A549 (cell line): Measurements from ENCODE around the gene MYH14. TPM values are rescaled to one million over a fixed set of nuclear protein-coding genes. Genes with fewer than 3 reads are reported as not detected.

Experiments used
- ATAC-seq, 2 experiments: fragments of 200-7000 bp in 1 of 2; fragments of >200 bp in 1 of 2; cut with Nextera tagmentation in 1 of 2; cut with Tn5 transposase in 1 of 2; 3 replicates each; pipeline versions ENCODE4 v1.8.0 to v1.9.1; 2018 to 2020; ENCODE audit warnings: mild to moderate bottlenecking in 1 of 2, moderate library complexity in 1 of 2
- CTCF ChIA-PET: fragments of 300-600 bp; sonication (Branson Sonifier 250); formaldehyde crosslinking; extraction: SDS; loops from one replicate; lab custom pipeline; 2021; ENCODE audit warnings: antibody characterized with exemption, inconsistent platforms; lab: Yijun Ruan, JAX
- POLR2A ChIA-PET: fragments of 350-600 bp; formaldehyde crosslinking; extraction: SDS; loops from one replicate; lab custom pipeline; 2021; ENCODE audit warnings: antibody characterized with exemption, inconsistent platforms; lab: Yijun Ruan, JAX
- DNase-seq, 2 experiments: peaks; one replicate each; pipeline versions ENCODE4 v3.0.0 to v3.0.0-alpha.2; 2011 to 2016; ENCODE audit warnings: low read depth in 1 of 2, low spot score in 1 of 2
- FAIRE-seq: peaks from 2 replicates; lab custom pipeline; 2011; peaks lifted over from hg19 to GRCh38; lab: Jason Lieb, UNC
- H3K27ac ChIP-seq, 2 experiments: fragments of >200 bp; sonication (Bioruptor Twin); formaldehyde crosslinking; 3 replicates each; pipeline ENCODE4 v1.5.1; 2016 to 2017
- H3K4me1 ChIP-seq: fragments of >200 bp; sonication (Bioruptor Twin); formaldehyde crosslinking; 3 replicates; pipeline ENCODE4 v1.6.1; 2016
- H3K4me2 ChIP-seq: fragments of >200 bp; sonication (Bioruptor Twin); formaldehyde crosslinking; 3 replicates; pipeline ENCODE4 v1.6.1; 2016
- H3K4me3 ChIP-seq: fragments of >200 bp; sonication (Bioruptor Twin); formaldehyde crosslinking; 3 replicates; pipeline ENCODE4 v1.5.1; 2016
- H3K9me3 ChIP-seq: fragments of >200 bp; sonication (Bioruptor Twin); formaldehyde crosslinking; 3 replicates; pipeline ENCODE4 v1.6.1; 2016
- BCL3 ChIP-seq: fragments of >200 bp; sonication (Bioruptor Twin); formaldehyde crosslinking; IDR thresholded peaks from 3 replicates; pipeline ENCODE4 v1.6.1; 2016
- CBX2 ChIP-seq: fragments of 200-600 bp; sonication (generic); IDR thresholded peaks from 2 replicates; pipeline ENCODE4 v1.6.1; 2016; ENCODE audit warnings: low read depth, mild to moderate bottlenecking, borderline replicate concordance
- CBX8 ChIP-seq: fragments of 200-600 bp; sonication (generic); IDR thresholded peaks from 2 replicates; pipeline ENCODE4 v1.6.1; 2016
- CHD4 ChIP-seq: fragments of 200-600 bp; sonication (generic); IDR thresholded peaks from 2 replicates; pipeline ENCODE4 v1.6.1; 2016; ENCODE audit warnings: antibody characterized with exemption, mild to moderate bottlenecking, borderline replicate concordance
- EHF ChIP-seq: fragments of 250-450 bp; sonication (Bioruptor Pico); IDR thresholded peaks from 2 replicates; pipeline ENCODE4 v1.5.0; 2020; ENCODE audit warnings: mild to moderate bottlenecking
- EP300 ChIP-seq, 2 experiments: fragments of >200 bp; sonication (Bioruptor Twin); formaldehyde crosslinking; IDR thresholded peaks; 2 replicates in 1 of 2; 3 replicates in 1 of 2; pipeline ENCODE4 v1.6.1; 2016 to 2017
- FOXS1 ChIP-seq: fragments of 250-450 bp; sonication (Bioruptor Pico); IDR thresholded peaks from 2 replicates; pipeline ENCODE4 v1.5.0; 2020; ENCODE audit warnings: mild to moderate bottlenecking, moderate library complexity
- HEYL ChIP-seq: fragments of 250-450 bp; sonication (Bioruptor Pico); IDR thresholded peaks from 2 replicates; pipeline ENCODE4 v1.8.0; 2021; ENCODE audit warnings: mild to moderate bottlenecking, moderate library complexity
- HOXB13 ChIP-seq: fragments of 250-450 bp; sonication (Bioruptor Pico); IDR thresholded peaks from 2 replicates; pipeline ENCODE4 v1.5.0; 2020; ENCODE audit warnings: low read depth, mild to moderate bottlenecking, moderate library complexity
- HOXB5 ChIP-seq: fragments of 250-450 bp; sonication (Bioruptor Pico); IDR thresholded peaks from 2 replicates; pipeline ENCODE4 v1.5.0; 2020; ENCODE audit warnings: mild to moderate bottlenecking, moderate library complexity
- KDM5A ChIP-seq: fragments of 200-600 bp; sonication (generic); IDR thresholded peaks from 2 replicates; pipeline ENCODE4 v1.6.1; 2016; ENCODE audit warnings: antibody characterized with exemption, mild to moderate bottlenecking
- MAFK ChIP-seq: fragments of 450-650 bp; IDR thresholded peaks from 2 replicates; pipeline ENCODE4 v1.6.1; 2014; ENCODE audit not compliant: partially characterized antibody
- NPAS2 ChIP-seq: fragments of 250-450 bp; sonication (Bioruptor Pico); IDR thresholded peaks from 2 replicates; pipeline ENCODE4 v1.8.0; 2022; ENCODE audit warnings: mild to moderate bottlenecking, moderate library complexity, borderline replicate concordance
- NR3C1 ChIP-seq: fragments of >200 bp; sonication (Bioruptor Twin); formaldehyde crosslinking; IDR thresholded peaks from 3 replicates; pipeline ENCODE4 v1.6.1; 2017
- PHF8 ChIP-seq: fragments of 200-600 bp; sonication (generic); IDR thresholded peaks from 2 replicates; pipeline ENCODE4 v1.6.1; 2016; ENCODE audit warnings: low read depth, mild to moderate bottlenecking, antibody characterized with exemption, moderate library complexity, borderline replicate concordance
- POLR2AphosphoS2 ChIP-seq: conservative IDR thresholded peaks from 2 replicates; pipeline ENCODE4 v1.6.1; 2012; ENCODE audit warnings: low read length, improper control_type of control experiment, inconsistent platforms
- RARB ChIP-seq: fragments of 250-450 bp; sonication (Bioruptor Pico); IDR thresholded peaks from 2 replicates; pipeline ENCODE4 v1.8.0; 2021; ENCODE audit warnings: mild to moderate bottlenecking, moderate library complexity
- RCOR1 ChIP-seq: fragments of 150-350 bp; IDR thresholded peaks from 2 replicates; pipeline ENCODE4 v1.6.1; 2014; ENCODE audit warnings: antibody characterized with exemption, low read length, low read depth
- SMC3 ChIP-seq: fragments of >200 bp; sonication (Bioruptor Twin); formaldehyde crosslinking; IDR thresholded peaks from 3 replicates; pipeline ENCODE4 v1.6.1; 2018; ENCODE audit warnings: inconsistent platforms
- SREBF2 ChIP-seq: fragments of 450-650 bp; IDR thresholded peaks from 2 replicates; pipeline ENCODE4 v1.6.1; 2014; ENCODE audit warnings: mild to moderate bottlenecking, moderate library complexity
- ZC3H11A ChIP-seq: fragments of 450-650 bp; IDR thresholded peaks from 2 replicates; pipeline ENCODE4 v1.6.1; 2014; ENCODE audit warnings: antibody characterized with exemption, mild to moderate bottlenecking
- ZNF302 ChIP-seq: fragments of 250-450 bp; sonication (Bioruptor Pico); IDR thresholded peaks from 2 replicates; pipeline ENCODE4 v1.9.0; 2021; ENCODE audit warnings: inconsistent platforms, mild to moderate bottlenecking, moderate library complexity
- ZSCAN20 ChIP-seq: fragments of 250-450 bp; sonication (Bioruptor Pico); IDR thresholded peaks from 2 replicates; pipeline ENCODE4 v1.8.0; 2022; ENCODE audit warnings: mild to moderate bottlenecking, moderate library complexity
- WGBS: methylation state at CpG from one replicate; pipeline ENCODE4 v1.1.6; 2017; ENCODE audit errors: missing lambda C conversion rate; 5-methylcytosine and 5-hydroxymethylcytosine counted together
- polyA plus RNA-seq, 4 experiments: library from polyadenylated mRNA; depleted of rRNA in 3 of 4; stranded (reverse); fragments of >200 nt; fragmentation: RNase III in 1 of 4; extraction: RNeasy Plus Mini Kit Qiagen cat#74134 plus additional on column Dnase treatment in 1 of 4; gene quantifications; 2 replicates in 3 of 4; 3 replicates in 1 of 4; pipeline ENCODE4 v1.2.3, GENCODE V29; 2011 to 2017
- TF ChIP-seq, protein P1 (sequence below): IDR thresholded peaks from 2 replicates; pipeline ENCODE4 v1.6.1; 2012

MYH14 gene
- polyA plus RNA-seq, 2 of the 4 experiments (the other 2 are of a cell fraction): 4.0 to 7.0 TPM

DNA sequence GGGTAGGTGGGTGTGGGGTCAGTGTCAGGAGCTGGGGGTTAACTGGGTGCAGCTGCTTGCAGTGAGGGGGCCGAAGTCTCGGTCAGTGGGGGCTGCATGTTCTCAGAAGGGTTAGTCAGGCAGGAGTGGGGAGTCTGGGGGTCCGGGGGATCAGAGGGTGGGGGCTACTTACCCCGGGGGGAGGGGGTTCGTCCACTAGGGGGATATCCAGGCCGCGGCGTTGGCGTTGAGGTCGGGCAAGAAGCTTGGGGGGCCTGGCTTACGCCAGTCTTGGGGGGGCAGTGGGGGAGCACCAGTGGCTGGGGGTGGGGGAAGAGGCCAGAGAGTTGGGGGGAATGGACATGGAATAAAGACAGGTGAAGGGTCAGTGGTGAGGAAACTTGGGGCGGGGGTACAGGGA, 116.6 kb downstream of the MYH14 start:
- ChIA-PET CTCF (interaction anchor here (1.0 to 1.2 kb wide), 3 partner anchors 12 to 173 kb away, joined by 3 to 4 read pairs (median 3); no protein-coding TSS in a partner anchor), POLR2A (interaction anchor here (0.7 kb wide), 1 partner anchor 19 kb away, joined by 5 read pairs; no protein-coding TSS in a partner anchor)
- no peak for FAIRE-seq
- peaks cover 3% of the 10 kb centered on the region for H3K4me1 ChIP-seq
- H3K9me3 ChIP-seq: no peaks in the 10 kb centered on the region
- no peak for TF ChIP-seq MAFK
- TF ChIP-seq EHF (CRISPR knock-in tag): no peak
- TF ChIP-seq ZC3H11A: no peak
- no peak for TF ChIP-seq NR3C1
- no peak for TF ChIP-seq HOXB13
- TF ChIP-seq SMC3: no peak
- TF ChIP-seq PHF8: no peak
- TF ChIP-seq BCL3: no peak
- TF ChIP-seq RARB (CRISPR knock-in tag): no peak
- TF ChIP-seq, all 56 proteins: peak for 0
- H3K4me2 ChIP-seq: no peak overlapping the region
- no peak overlapping the region for H3K27ac ChIP-seq
- DNase-seq: no peak
- no peak overlapping the region for H3K4me3 ChIP-seq
- WGBS: 69% methylated on average over 4 of the region's 12 CpGs
- ATAC-seq: no peak

DNA sequence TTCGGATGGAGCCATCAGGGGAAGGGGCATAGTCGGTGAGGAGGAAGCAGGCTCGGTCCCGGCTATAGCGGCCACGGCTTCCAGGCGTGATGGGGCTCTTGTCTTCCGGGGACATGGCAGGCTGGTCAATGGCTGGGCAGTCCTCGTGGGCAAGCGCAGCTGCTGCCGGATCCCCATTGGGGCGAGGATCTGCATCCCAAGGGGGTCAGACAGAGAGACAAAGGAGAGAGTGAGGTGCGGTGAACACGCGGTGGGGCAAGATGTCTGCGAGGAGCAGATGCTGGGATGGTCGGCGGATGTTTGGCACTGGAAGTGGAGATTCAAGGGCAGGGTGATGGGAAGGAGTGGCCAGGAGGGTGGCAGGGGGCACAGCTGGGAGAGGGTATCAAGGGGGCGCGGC, 117.2 kb downstream of the MYH14 start:
- Histone ChIP-seq H3K27ac (no peak overlapping the region), H3K4me3 (no peak overlapping the region), H3K4me2 (no peak overlapping the region), H3K9me3 (no peaks in the 10 kb centered on the region), H3K4me1 (peaks cover 3% of the 10 kb centered on the region; the same call in 1 of the 3 replicates)
- CTCF ChIA-PET: interaction anchor here (1.1 to 1.2 kb wide), 3 partner anchors 73 to 173 kb away, joined by 3 to 7 read pairs (median 4); no protein-coding TSS in a partner anchor
- TF ChIP-seq CBX8 (no peak), ZSCAN20 (CRISPR knock-in tag) (no peak), NPAS2 (CRISPR knock-in tag) (no peak), HEYL (no peak), BCL3 (no peak), SREBF2 (no peak), EP300 (IDR thresholded peaks at IDR 0.05) (no peak)
- WGBS: 72% methylated on average over 20 of the region's 20 CpGs
- DNase-seq (no peak), ATAC-seq (no peak), FAIRE-seq (no peak)
- POLR2A ChIA-PET: no interaction called here

DNA sequence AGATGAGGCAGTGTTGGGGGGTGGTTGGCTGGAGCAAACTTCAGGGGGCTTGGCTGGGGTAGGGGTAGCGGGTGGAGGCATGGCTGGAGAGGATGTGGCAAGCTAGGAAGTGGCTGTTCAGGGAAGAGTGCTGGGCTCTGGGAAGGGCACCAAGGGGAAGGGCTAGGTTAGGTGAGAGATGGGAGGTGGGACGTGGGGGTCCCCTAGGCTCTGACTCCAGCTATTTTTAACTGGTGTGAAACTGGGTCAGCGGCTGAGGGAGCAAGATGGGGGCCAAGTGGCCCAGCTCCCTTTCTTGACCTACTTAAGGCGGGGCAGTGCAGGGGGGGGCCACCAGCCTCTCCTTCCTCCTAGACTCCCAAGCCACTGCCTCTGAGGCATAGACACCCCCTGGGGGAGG, 118.4 kb downstream of the MYH14 start:
- POLR2A ChIA-PET: no interaction called here
- 25% methylated on average over 4 of the region's 4 CpGs for WGBS
- FAIRE-seq: no peak
- peaks cover 11% of the 10 kb centered on the region; the same call in 2 of the 3 replicates for H3K4me1 ChIP-seq
- H3K27ac ChIP-seq: no peak overlapping the region
- TF ChIP-seq, protein P1, sequence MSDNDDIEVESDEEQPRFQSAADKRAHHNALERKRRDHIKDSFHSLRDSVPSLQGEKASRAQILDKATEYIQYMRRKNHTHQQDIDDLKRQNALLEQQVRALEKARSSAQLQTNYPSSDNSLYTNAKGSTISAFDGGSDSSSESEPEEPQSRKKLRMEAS: no peak
- no peak for TF ChIP-seq NPAS2 (CRISPR knock-in tag)
- no peak for TF ChIP-seq KDM5A
- no peak for TF ChIP-seq EHF (CRISPR knock-in tag)
- no peak for TF ChIP-seq ZNF302
- TF ChIP-seq HOXB5 (CRISPR knock-in tag): no peak
- no peak for TF ChIP-seq CBX2
- no peak for TF ChIP-seq CHD4
- TF ChIP-seq FOXS1 (CRISPR knock-in tag): no peak
- TF ChIP-seq POLR2AphosphoS2: no peak
- TF ChIP-seq RCOR1: no peak
- H3K4me2 ChIP-seq: no peak overlapping the region
- CTCF ChIA-PET: interaction anchor here (0.7 to 1.2 kb wide), 5 partner anchors 30 to 174 kb away, joined by 3 to 7 read pairs (median 3); no protein-coding TSS in a partner anchor
- H3K9me3 ChIP-seq: no peaks in the 10 kb centered on the region
- no peak for DNase-seq
- ATAC-seq: no peak
- H3K4me3 ChIP-seq: no peak overlapping the region
